ENCODE measurements around the gene SRSF12. TPM values are rescaled to one million over a fixed set of nuclear protein-coding genes. Genes with fewer than 3 reads are reported as not detected.

Gene SRSF12
- total and polyA plus RNA-seq, 5 donors from 2014 or later, result 0.06 to 0.28 (median 0.20) TPM; not detected in 2

- Mint-ChIP-seq H3K36me3 (no peaks in the 10 kb centered on the region), H3K27me3 (peaks cover 8% of the 10 kb centered on the region), H3K9me3 (peaks cover 0 to 3% (median 0%) of the 10 kb centered on the region in 7 donors), H3K27ac (peak overlapping the region; percentile 35 to 63 (median 49)), H3K4me3 (no peak overlapping the region), H3K4me1 (peaks cover 0 to 12% (median 10%) of the 10 kb centered on the region in 4 donors)
- H3K4me1 ChIP-seq (ENCODE audit: control insufficient read depth, insufficient read depth, low read length, poor library complexity, severe bottlenecking), result no peaks in the 10 kb centered on the region
- no peaks in the 10 kb centered on the region for H3K27me3 ChIP-seq (ENCODE audit: control insufficient read depth, insufficient read depth, low read length)
- H3K27ac ChIP-seq (ENCODE audit: insufficient read depth, low read length, poor library complexity, severe bottlenecking), result no peak overlapping the region
- no peaks in the 10 kb centered on the region for H3K36me3 ChIP-seq (ENCODE audit: control insufficient read depth, insufficient read depth, low read length)
- no peaks in the 10 kb centered on the region for H3K9me3 ChIP-seq (ENCODE audit: control insufficient read depth in 2 of 2, low read length in 2 of 2)
- ATAC-seq (ENCODE audit: low read depth in 2 of 2) (peak; percentile 70 to 79), DNase-seq (peak in 2 of 3 donors; percentile 9 to 61)
- H3K4me3 ChIP-seq (ENCODE audit: low read depth, low read length), result no peak overlapping the region
Observed at GRCh38 chr6:89051676-89052075, 66.2 kb downstream of the SRSF12 start.

DNA sequence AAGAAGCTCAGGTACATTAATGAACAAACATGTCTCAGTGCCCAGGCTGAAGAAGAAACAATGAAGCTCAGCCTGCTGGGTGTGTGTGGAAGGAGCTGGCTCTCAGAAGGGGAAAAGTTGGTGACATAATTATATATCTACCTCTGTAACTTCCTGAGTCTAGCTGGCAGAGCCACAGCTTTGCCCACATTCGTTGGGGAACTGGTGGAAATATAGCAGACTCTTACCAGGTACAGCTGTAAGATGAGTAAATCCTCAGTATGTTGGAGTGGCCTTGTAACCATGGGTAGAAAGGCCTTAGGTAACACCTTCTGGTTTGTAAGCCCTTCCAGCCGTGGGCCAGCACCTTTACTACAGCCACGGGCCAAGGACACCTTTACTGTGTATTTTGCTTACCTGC, 67.2 kb downstream of the SRSF12 start:
- Mint-ChIP-seq H3K27ac (peak overlapping the region in 1 of 3 donors; percentile 48), H3K27me3 (peaks cover 5% of the 10 kb centered on the region), H3K36me3 (no peaks in the 10 kb centered on the region), H3K4me1 (peaks cover 0 to 12% (median 10%) of the 10 kb centered on the region in 4 donors), H3K4me3 (no peak overlapping the region), H3K9me3 (peaks cover 0 to 3% (median 0%) of the 10 kb centered on the region in 7 donors)
- Histone ChIP-seq H3K4me1 (ENCODE audit: control insufficient read depth, insufficient read depth, low read length, poor library complexity, severe bottlenecking) (no peaks in the 10 kb centered on the region), H3K9me3 (ENCODE audit: control insufficient read depth in 2 of 2, low read length in 2 of 2) (no peaks in the 10 kb centered on the region), H3K27me3 (ENCODE audit: control insufficient read depth, insufficient read depth, low read length) (no peaks in the 10 kb centered on the region), H3K27ac (ENCODE audit: insufficient read depth, low read length, poor library complexity, severe bottlenecking) (no peak overlapping the region), H3K4me3 (ENCODE audit: low read depth, low read length) (no peak overlapping the region), H3K36me3 (ENCODE audit: control insufficient read depth, insufficient read depth, low read length) (no peaks in the 10 kb centered on the region)
- DNase-seq (no peak), ATAC-seq (ENCODE audit: low read depth in 2 of 2) (no peak)

DNA sequence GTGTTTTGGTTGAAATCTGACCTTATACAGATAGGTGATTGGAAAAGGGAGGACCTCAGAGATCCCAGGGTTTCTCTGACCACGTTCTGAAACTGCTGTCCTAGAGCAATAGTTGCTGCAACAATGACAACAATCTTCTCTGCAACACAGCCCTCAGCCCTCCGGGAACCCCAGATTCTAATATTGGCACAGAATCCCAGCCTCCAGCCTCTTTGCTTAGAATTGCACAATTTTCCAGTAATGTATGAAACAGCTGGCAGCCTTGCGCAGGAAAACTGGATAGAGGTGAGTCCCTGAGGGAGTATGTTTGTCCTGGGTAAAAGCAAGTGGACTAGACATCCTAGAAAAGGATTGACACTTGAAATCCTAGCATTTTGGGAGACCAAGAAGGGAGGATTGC, 67.7 kb downstream of the SRSF12 start:
- H3K27ac Mint-ChIP-seq, result peak overlapping the region in 1 of 3 donors; percentile 48
- Histone ChIP-seq H3K4me1 (ENCODE audit: control insufficient read depth, insufficient read depth, low read length, poor library complexity, severe bottlenecking) (no peaks in the 10 kb centered on the region), H3K27me3 (ENCODE audit: control insufficient read depth, insufficient read depth, low read length) (no peaks in the 10 kb centered on the region), H3K9me3 (ENCODE audit: control insufficient read depth in 2 of 2, low read length in 2 of 2) (no peaks in the 10 kb centered on the region), H3K4me3 (ENCODE audit: low read depth, low read length) (no peak overlapping the region), H3K36me3 (ENCODE audit: control insufficient read depth, insufficient read depth, low read length) (no peaks in the 10 kb centered on the region), H3K27ac (ENCODE audit: insufficient read depth, low read length, poor library complexity, severe bottlenecking) (no peak overlapping the region)
- peaks cover 0 to 12% (median 10%) of the 10 kb centered on the region in 4 donors for H3K4me1 Mint-ChIP-seq
- DNase-seq, result no peak
- H3K36me3 Mint-ChIP-seq, result no peaks in the 10 kb centered on the region
- H3K27me3 Mint-ChIP-seq, result peaks cover 9% of the 10 kb centered on the region
- peaks cover 0 to 3% (median 0%) of the 10 kb centered on the region in 7 donors for H3K9me3 Mint-ChIP-seq
- ATAC-seq (ENCODE audit: low read depth in 2 of 2), result no peak
- no peak overlapping the region for H3K4me3 Mint-ChIP-seq

DNA sequence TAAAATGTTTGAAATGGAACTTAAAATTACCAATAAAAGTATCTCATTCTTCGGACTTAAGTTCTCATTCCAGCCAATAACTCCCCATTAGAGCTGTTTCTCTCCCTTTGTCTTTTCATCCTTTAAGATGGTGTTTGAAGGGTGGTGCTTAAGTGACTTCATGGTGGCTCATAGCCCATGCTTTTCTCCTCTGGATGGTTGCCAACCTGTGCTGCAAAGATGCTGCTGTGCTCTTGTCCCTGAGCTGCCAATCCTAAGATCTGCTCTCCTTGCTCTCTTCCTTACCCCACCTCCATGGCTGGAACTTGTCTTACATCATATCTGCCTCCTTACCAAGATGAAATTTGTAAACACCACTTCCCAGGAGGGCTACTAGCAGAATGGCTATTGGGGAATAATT, 68.9 kb downstream of the SRSF12 start:
- Mint-ChIP-seq H3K27me3 (peaks cover 9% of the 10 kb centered on the region), H3K4me1 (peaks cover 0 to 12% (median 10%) of the 10 kb centered on the region in 4 donors), H3K4me3 (peak overlapping the region in 1 of 4 donors; percentile 3), H3K36me3 (no peaks in the 10 kb centered on the region), H3K9me3 (peaks cover 0 to 3% (median 0%) of the 10 kb centered on the region in 7 donors), H3K27ac (no peak overlapping the region)
- ATAC-seq (ENCODE audit: low read depth in 2 of 2), result no peak
- no peaks in the 10 kb centered on the region for H3K36me3 ChIP-seq (ENCODE audit: control insufficient read depth, insufficient read depth, low read length)
- no peak overlapping the region for H3K27ac ChIP-seq (ENCODE audit: insufficient read depth, low read length, poor library complexity, severe bottlenecking)
- H3K4me3 ChIP-seq (ENCODE audit: low read depth, low read length), result no peak overlapping the region
- no peaks in the 10 kb centered on the region for H3K4me1 ChIP-seq (ENCODE audit: control insufficient read depth, insufficient read depth, low read length, poor library complexity, severe bottlenecking)
- DNase-seq, result no peak
- H3K9me3 ChIP-seq (ENCODE audit: control insufficient read depth in 2 of 2, low read length in 2 of 2), result no peaks in the 10 kb centered on the region
- H3K27me3 ChIP-seq (ENCODE audit: control insufficient read depth, insufficient read depth, low read length), result no peaks in the 10 kb centered on the region

- no peaks in the 10 kb centered on the region for H3K9me3 ChIP-seq (ENCODE audit: control insufficient read depth in 2 of 2, low read length in 2 of 2)
- peaks cover 9% of the 10 kb centered on the region for H3K27me3 Mint-ChIP-seq
- H3K36me3 ChIP-seq (ENCODE audit: control insufficient read depth, insufficient read depth, low read length), result no peaks in the 10 kb centered on the region
- no peak overlapping the region for H3K27ac Mint-ChIP-seq
- H3K4me3 Mint-ChIP-seq, result no peak overlapping the region
- no peaks in the 10 kb centered on the region for H3K36me3 Mint-ChIP-seq
- H3K27me3 ChIP-seq (ENCODE audit: control insufficient read depth, insufficient read depth, low read length), result no peaks in the 10 kb centered on the region
- no peak overlapping the region for H3K27ac ChIP-seq (ENCODE audit: insufficient read depth, low read length, poor library complexity, severe bottlenecking)
- DNase-seq (no peak), ATAC-seq (ENCODE audit: low read depth in 2 of 2) (no peak)
- peaks cover 0 to 12% (median 10%) of the 10 kb centered on the region in 4 donors for H3K4me1 Mint-ChIP-seq
- peaks cover 0 to 3% (median 0%) of the 10 kb centered on the region in 7 donors for H3K9me3 Mint-ChIP-seq
- no peaks in the 10 kb centered on the region for H3K4me1 ChIP-seq (ENCODE audit: control insufficient read depth, insufficient read depth, low read length, poor library complexity, severe bottlenecking)
- no peak overlapping the region for H3K4me3 ChIP-seq (ENCODE audit: low read depth, low read length)
Observed at GRCh38 chr6:89048288-89048923, 69.5 kb downstream of the SRSF12 start.

DNA sequence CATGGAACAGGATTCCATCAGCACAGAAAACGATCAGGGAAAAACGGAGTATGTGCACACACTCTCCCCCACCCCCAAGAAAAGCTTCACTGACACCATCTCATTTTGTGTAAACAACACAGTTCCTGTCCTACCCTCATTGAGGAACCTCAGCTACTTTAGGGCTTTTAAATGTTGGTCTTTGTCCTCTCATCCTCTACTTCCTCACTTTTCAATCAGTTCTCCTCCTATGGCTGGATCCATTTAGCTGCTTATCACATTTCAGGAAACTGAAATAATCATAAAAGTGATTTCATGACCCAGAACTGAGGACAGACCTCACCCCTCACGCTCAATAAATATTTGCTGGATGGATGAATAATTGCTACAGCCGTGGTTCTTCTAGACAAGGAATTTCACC, 70.4 kb downstream of the SRSF12 start:
- Mint-ChIP-seq H3K9me3 (peaks cover 0 to 3% (median 0%) of the 10 kb centered on the region in 7 donors), H3K27me3 (peaks cover 9% of the 10 kb centered on the region), H3K4me1 (peaks cover 0 to 17% (median 13%) of the 10 kb centered on the region in 4 donors), H3K27ac (no peak overlapping the region), H3K36me3 (no peaks in the 10 kb centered on the region), H3K4me3 (no peak overlapping the region)
- Histone ChIP-seq H3K4me3 (ENCODE audit: low read depth, low read length) (no peak overlapping the region), H3K27ac (ENCODE audit: insufficient read depth, low read length, poor library complexity, severe bottlenecking) (no peak overlapping the region), H3K27me3 (ENCODE audit: control insufficient read depth, insufficient read depth, low read length) (no peaks in the 10 kb centered on the region), H3K4me1 (ENCODE audit: control insufficient read depth, insufficient read depth, low read length, poor library complexity, severe bottlenecking) (no peaks in the 10 kb centered on the region), H3K36me3 (ENCODE audit: control insufficient read depth, insufficient read depth, low read length) (no peaks in the 10 kb centered on the region), H3K9me3 (ENCODE audit: control insufficient read depth in 2 of 2, low read length in 2 of 2) (no peaks in the 10 kb centered on the region)
- no peak for DNase-seq
- ATAC-seq (ENCODE audit: low read depth in 2 of 2), result no peak

Other genes with a start within 250 kb of the SRSF12 start
- gene RNGTT, start 154.5 kb downstream of the SRSF12 start, total RNA-seq, result 22.0 TPM
- gene RNGTT, start 154.5 kb downstream of the SRSF12 start, polyA plus RNA-seq, result 10 to 100 TPM; 14.8 to 22.5 (median 19.2) TPM
- 734 TPM for gene PNRC1, start 37.3 kb downstream of the SRSF12 start, total RNA-seq
- 100 to 1,000 TPM; 357 to 551 (median 483) TPM for gene PNRC1, start 37.3 kb downstream of the SRSF12 start, polyA plus RNA-seq
- 3.6 TPM for gene PM20D2, start 28.0 kb upstream of the SRSF12 start, total RNA-seq
- gene PM20D2, start 28.0 kb upstream of the SRSF12 start, polyA plus RNA-seq, result 1 to 10 TPM; 2.1 to 6.7 (median 4.7) TPM
- not detected for gene GABRR1, start 99.3 kb upstream of the SRSF12 start, total RNA-seq
- not detected for gene GABRR1, start 99.3 kb upstream of the SRSF12 start, polyA plus RNA-seq
- 1.9 TPM for gene GABRR2, start 197.2 kb upstream of the SRSF12 start, total RNA-seq
- gene GABRR2, start 197.2 kb upstream of the SRSF12 start, polyA plus RNA-seq, result not detected
- 30.0 TPM for gene UBE2J1, start 234.7 kb upstream of the SRSF12 start, total RNA-seq
- gene UBE2J1, start 234.7 kb upstream of the SRSF12 start, polyA plus RNA-seq, result 10 to 100 TPM; 33.8 to 50.6 (median 35.1) TPM

All from CD4-positive, CD25-positive, alpha-beta regulatory T cell (primary cell).